Adipocyte (in vitro differentiated cells): ENCODE measurements around the gene CRYBG2.

ENCODE experiments used
- DNase-seq: peaks from one replicate; pipeline ENCODE4 v3.0.0-alpha.2; 2015; ENCODE audit warnings: low read depth
- H3K27me3 ChIP-seq: replicated peaks from 2 replicates; pipeline ENCODE4 v1.7.0; 2013; ENCODE audit warnings: mild to moderate bottlenecking, low read length, moderate library complexity; ENCODE audit not compliant: control insufficient read depth, insufficient read depth
- H3K36me3 ChIP-seq: 2 replicates; pipeline ENCODE4 v1.7.0; 2013; ENCODE audit warnings: low read length, mild to moderate bottlenecking, moderate library complexity; ENCODE audit not compliant: control insufficient read depth, insufficient read depth, severe bottlenecking
- H3K4me1 ChIP-seq: 2 replicates; pipeline ENCODE4 v1.7.0; 2013; ENCODE audit warnings: mild to moderate bottlenecking, low read length, moderate library complexity; ENCODE audit not compliant: control insufficient read depth, insufficient read depth
- H3K4me3 ChIP-seq: 2 replicates; pipeline ENCODE4 v1.7.0; 2013; ENCODE audit warnings: mild to moderate bottlenecking, low read length, moderate library complexity
- H3K9ac ChIP-seq: 2 replicates; pipeline ENCODE4 v1.7.0; 2013; ENCODE audit warnings: mild to moderate bottlenecking, low read length, moderate library complexity
- H3K9me3 ChIP-seq: 2 replicates; pipeline ENCODE4 v1.7.0; 2013; ENCODE audit warnings: mild to moderate bottlenecking, low read length, moderate library complexity; ENCODE audit not compliant: control insufficient read depth

Gene CRYBG2

GRCh38 chr1:26281091-26281958, 72.6 kb downstream of the CRYBG2 start:
- H3K4me3 ChIP-seq = peak overlapping the region; percentile 85
- H3K4me1 ChIP-seq = peaks cover 84% of the 10 kb centered on the region
- H3K36me3 ChIP-seq = peaks cover 4% of the 10 kb centered on the region
- H3K27me3 ChIP-seq = no peaks in the 10 kb centered on the region
- peak overlapping the region; percentile 93 for H3K9ac ChIP-seq
- peak; percentile 52 for DNase-seq
- no peaks in the 10 kb centered on the region for H3K9me3 ChIP-seq

GRCh38 chr1:26280333-26281042, 73.4 kb downstream of the CRYBG2 start:
- Histone ChIP-seq H3K27me3 (no peaks in the 10 kb centered on the region), H3K9ac (peak overlapping the region; percentile 93), H3K9me3 (no peaks in the 10 kb centered on the region), H3K36me3 (peaks cover 4% of the 10 kb centered on the region), H3K4me3 (peak overlapping the region; percentile 85), H3K4me1 (peaks cover 86% of the 10 kb centered on the region)
- DNase-seq = peak; percentile 64

- no peaks in the 10 kb centered on the region for H3K9me3 ChIP-seq
- peak within 1 kb of the TSS; percentile 93 for H3K9ac ChIP-seq
- DNase-seq = peak; percentile 95
- H3K4me3 ChIP-seq = peak within 1 kb of the TSS; percentile 85
- H3K36me3 ChIP-seq = peaks cover 4% of the 10 kb centered on the region
- H3K4me1 ChIP-seq = peaks cover 86% of the 10 kb centered on the region
- H3K27me3 ChIP-seq = no peaks in the 10 kb centered on the region
Observed at GRCh38 chr1:26279456-26280332, 74.2 kb downstream of the CRYBG2 start, which contains the start of gene SH3BGRL3. Gene SH3BGRL3, plus strand, starts transcription at chr1:26280086. Its CDS starts 70 bp downstream, at chr1:26280156.

GRCh38 chr1:26278724-26279455, 75.0 kb downstream of the CRYBG2 start:
- DNase-seq = peak; percentile 75
- no peaks in the 10 kb centered on the region for H3K9me3 ChIP-seq
- H3K36me3 ChIP-seq = peaks cover 4% of the 10 kb centered on the region
- H3K9ac ChIP-seq = peak overlapping the region; percentile 93
- H3K4me1 ChIP-seq = peaks cover 80% of the 10 kb centered on the region
- no peaks in the 10 kb centered on the region for H3K27me3 ChIP-seq
- H3K4me3 ChIP-seq = peak overlapping the region; percentile 85

- Histone ChIP-seq H3K36me3 (peaks cover 4% of the 10 kb centered on the region), H3K27me3 (no peaks in the 10 kb centered on the region), H3K9me3 (no peaks in the 10 kb centered on the region), H3K4me3 (peak overlapping the region; percentile 85), H3K4me1 (peaks cover 74% of the 10 kb centered on the region), H3K9ac (peak overlapping the region; percentile 93)
- DNase-seq = peak; percentile 72
Observed at GRCh38 chr1:26278303-26278702, 75.6 kb downstream of the CRYBG2 start.

- no peak for DNase-seq
- H3K27me3 ChIP-seq = no peaks in the 10 kb centered on the region
- no peaks in the 10 kb centered on the region for H3K9me3 ChIP-seq
- H3K4me1 ChIP-seq = peaks cover 68% of the 10 kb centered on the region
- H3K4me3 ChIP-seq = peak overlapping the region; percentile 0
- peaks cover 4% of the 10 kb centered on the region for H3K36me3 ChIP-seq
- H3K9ac ChIP-seq = peak overlapping the region; percentile 93
Observed at GRCh38 chr1:26277719-26278118, 76.2 kb downstream of the CRYBG2 start.

GRCh38 chr1:26277261-26277661, 76.7 kb downstream of the CRYBG2 start:
- no peak overlapping the region for H3K4me3 ChIP-seq
- peak overlapping the region; percentile 93 for H3K9ac ChIP-seq
- no peaks in the 10 kb centered on the region for H3K27me3 ChIP-seq
- peaks cover 63% of the 10 kb centered on the region for H3K4me1 ChIP-seq
- DNase-seq = no peak
- peaks cover 4% of the 10 kb centered on the region for H3K36me3 ChIP-seq
- no peaks in the 10 kb centered on the region for H3K9me3 ChIP-seq

GRCh38 chr1:26276432-26276838, 77.5 kb downstream of the CRYBG2 start:
- peaks cover 57% of the 10 kb centered on the region for H3K4me1 ChIP-seq
- no peak for DNase-seq
- H3K9me3 ChIP-seq = no peaks in the 10 kb centered on the region
- no peak overlapping the region for H3K4me3 ChIP-seq
- no peaks in the 10 kb centered on the region for H3K27me3 ChIP-seq
- peaks cover 1% of the 10 kb centered on the region for H3K36me3 ChIP-seq
- peak overlapping the region; percentile 93 for H3K9ac ChIP-seq

- H3K36me3 ChIP-seq = no peaks in the 10 kb centered on the region
- H3K4me3 ChIP-seq = peak overlapping the region; percentile 45
- no peaks in the 10 kb centered on the region for H3K9me3 ChIP-seq
- peak; percentile 92 for DNase-seq
- H3K27me3 ChIP-seq = no peaks in the 10 kb centered on the region
- H3K4me1 ChIP-seq = peaks cover 51% of the 10 kb centered on the region
- H3K9ac ChIP-seq = peak overlapping the region; percentile 79
Observed at GRCh38 chr1:26275580-26276431, 78.1 kb downstream of the CRYBG2 start.
